Activated CD8-positive, alpha-beta memory T cell treated with anti-CD3 and anti-CD28 coated beads for 48 hours (primary cell): ENCODE results near the gene DEF6.
A peak's percentile ranks its signal among the peaks of the same experiment; 100 is the strongest.

Source experiments
- DNase-seq, 3 experiments: peaks; one replicate each; pipeline ENCODE4 v3.0.0-alpha.2; 2020; ENCODE audit warnings: low read depth in 2 of 3, low spot score in 2 of 3

Gene DEF6

DNA sequence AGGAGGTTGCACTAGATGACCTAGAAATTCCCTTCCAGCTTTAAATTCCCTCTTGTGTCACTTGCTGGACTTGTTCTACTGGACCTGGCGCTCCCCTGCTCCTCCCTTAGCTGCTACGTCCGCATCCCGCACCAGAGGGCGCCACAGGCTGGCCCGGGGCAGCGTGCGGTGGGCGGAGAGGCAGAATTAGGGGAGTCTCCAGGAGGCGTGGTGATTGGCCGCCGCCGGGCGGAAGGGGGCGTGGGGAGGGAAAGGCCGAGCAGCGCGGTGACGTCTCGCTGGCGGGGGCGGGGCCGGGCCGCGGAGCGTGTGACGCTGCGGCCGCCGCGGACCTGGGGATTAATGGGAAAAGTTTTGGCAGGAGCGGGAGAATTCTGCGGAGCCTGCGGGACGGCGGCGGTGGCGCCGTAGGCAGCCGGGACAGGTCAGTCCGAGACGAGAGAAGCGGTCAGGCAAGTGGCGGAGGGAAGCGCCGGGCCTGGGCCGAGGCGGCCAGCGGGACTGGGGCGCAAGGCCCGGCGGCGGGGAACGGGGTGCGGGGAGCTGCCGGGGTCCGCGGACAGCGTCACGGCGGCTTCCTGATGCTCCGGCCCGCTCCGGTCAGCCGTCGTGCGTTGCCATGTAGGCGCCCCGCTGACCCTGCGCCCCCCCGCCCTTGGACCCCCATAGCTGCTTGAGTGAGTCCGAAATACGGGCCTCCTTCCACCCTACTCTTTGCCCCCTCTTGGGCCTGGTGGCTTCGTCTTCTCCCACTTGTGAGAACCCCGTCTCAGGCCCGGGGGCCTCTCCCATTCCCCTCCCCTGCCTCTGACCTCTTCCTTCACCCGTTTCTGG, 44.9 kb downstream of the DEF6 start, which contains the start of gene PPARD:
PPARD (plus strand) TSS at position 301 of the 834 bp plus-strand sequence. CDS start 68,530 bp downstream, outside the sequence.
- peak; percentile 92 to 98 (median 97) for DNase-seq

DNA sequence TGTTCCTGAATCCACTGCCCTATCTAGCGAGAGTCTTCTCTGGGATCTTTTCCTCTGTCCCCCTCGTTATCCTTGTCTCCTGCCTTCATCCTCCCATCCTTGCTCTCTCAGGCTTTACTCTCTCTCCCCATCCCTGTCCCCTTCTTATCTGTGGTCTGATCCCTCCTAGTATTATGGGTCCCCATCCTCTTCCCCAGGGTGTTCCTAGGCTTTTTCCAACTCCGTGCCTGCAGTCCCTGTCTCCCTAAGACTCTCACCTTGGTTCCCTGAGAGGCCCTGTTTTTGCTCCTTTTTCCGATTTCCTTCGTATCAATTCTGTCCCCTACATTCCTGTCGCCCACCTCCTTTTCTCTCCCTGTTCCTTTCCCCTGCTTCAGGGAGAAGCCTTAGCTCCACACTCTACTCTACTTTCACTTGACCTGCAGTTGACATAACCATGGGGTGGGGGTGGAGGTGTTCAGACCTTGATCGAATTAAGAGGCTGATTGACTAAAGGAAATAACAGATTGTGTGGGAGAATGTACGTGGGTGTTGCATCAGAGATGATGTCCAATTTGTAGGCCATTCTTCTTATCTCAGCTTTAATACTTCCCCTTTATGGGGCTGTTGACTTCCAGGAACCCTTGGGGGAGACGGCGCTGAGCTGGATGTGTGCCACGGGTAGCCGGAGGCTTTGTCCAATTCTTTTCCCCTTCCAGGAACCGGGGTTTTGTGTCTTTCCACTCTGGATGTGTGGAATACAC, 45.6 kb downstream of the DEF6 start:
- no peak for DNase-seq

DNA sequence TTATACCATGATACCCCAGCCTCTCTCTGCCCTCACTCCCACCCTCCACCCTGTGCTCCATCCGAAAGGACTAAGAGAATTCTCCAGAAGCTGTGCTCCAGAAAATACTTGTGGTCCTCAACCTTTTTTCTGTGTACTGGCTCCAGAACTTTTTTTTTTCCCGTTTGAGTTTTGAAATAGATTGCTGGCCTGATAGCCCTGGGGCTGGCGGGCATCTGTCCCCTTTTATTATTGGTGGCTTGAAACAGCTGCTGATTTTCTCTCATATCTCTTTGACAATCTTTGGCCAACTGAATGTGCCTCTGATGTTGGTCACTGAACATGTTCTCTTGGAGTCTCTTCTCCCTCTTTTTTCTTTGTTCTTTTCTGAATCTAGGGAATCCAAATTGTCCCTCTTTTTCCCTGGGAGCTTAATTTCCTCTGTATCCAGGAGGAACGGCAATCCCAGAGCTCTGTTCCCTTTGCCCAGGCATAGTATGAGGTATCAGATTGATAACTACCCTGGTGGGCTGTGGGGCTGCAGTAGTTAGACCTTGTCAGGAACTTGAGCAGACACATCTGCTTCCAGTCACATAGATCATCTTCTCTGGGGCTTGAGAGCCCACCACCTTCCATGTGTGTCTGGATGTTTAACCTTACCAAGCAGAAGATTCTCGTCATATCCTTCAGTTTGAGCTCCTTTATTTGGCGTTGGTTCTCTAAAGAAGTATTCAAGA, 46.4 kb downstream of the DEF6 start:
- no peak for DNase-seq

DNA sequence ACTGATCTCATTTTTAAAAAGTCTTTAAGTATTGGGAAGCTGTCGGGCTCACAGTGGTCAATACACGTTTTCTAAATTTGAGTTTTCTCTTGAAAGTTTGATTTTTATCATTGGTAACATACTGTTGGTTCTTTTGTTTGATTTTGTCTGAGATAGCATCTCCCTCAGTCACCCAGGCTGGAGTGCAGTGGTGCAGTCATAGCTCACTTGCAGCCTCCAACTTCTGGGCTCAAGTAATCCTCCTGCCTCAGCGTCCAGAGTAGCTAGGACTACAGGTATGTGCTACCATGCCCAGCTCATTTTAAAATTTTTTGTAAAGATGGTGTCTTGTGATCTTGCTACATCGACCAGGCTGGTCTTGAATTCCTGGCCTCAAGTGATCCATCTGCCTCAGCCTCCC, 53.8 kb downstream of the DEF6 start:
- DNase-seq: no peak

DNA sequence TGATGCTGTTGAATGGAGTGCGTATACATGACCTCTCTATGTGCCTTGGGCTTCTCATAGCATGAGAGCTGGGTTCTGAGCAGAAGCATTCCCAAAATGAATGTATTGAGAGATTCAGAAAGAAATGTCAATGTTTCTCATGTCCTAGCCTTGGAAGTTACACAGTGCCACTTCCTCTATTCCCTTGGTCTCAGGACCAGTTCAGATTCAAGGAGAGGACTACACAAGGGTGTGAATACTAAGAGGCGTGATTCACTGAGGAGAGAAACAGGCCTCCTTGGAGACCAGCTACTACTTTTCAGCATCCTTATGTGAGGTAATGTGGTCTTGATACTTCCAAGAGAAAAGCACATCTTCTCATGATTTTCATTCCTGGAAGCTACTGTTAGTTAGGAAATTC, 55.1 kb downstream of the DEF6 start:
- DNase-seq: no peak

DNA sequence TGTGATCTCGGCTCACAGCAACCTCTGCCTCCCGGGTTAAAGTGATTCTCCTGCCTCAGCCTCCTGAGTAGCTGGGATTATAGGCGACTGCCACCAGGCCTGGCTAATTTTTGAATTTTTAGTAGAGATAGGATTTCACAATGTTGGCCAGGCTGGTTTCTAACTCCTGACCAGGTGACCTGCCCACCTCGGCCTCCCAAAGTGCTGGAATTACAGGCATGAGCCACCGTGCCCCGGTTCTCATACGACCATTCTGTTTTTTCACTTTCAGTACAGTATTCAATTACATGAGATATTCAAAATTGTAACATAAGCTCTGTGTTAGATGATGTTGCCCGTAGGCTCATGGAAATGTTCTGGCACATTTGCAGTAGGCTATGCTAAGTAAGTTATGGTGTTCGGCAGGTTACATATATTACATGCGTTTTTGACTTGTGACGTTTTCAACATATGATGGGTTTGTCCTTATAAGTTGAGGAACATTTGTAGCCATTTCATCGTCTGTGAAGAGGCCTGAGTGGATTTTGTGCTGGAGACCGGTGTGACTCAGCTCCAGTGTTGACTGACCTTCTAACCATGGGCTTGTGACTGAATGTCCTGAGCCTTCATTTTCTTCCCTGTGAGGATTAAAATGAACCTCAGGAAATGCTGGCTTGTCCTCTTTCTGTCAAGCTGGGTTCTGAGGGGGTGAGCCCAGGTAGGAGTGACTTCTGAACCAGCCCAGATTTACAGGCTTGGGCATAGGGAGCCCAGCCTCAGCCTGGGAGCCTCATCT, 56.9 kb downstream of the DEF6 start:
- no peak for DNase-seq

DNA sequence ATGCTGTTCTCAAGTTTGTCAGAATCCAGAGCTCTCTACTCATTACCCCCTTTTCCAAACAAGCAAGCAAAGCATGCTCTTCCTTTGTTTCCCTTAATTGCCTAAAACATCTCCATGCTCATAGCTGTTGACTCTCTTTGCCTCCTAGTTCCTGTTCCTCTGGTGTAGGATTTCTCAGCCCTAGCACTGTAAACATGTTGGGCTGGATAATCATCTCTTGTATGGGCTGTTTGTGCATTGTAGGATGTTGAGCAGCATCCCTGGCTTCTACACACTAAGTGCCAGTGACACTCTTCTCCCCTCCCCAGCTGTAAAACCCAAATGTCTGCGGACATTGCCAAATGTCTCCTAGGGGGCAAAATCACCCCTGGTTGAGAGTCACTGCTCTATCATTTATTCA, 58.8 kb downstream of the DEF6 start:
- no peak for DNase-seq

DNA sequence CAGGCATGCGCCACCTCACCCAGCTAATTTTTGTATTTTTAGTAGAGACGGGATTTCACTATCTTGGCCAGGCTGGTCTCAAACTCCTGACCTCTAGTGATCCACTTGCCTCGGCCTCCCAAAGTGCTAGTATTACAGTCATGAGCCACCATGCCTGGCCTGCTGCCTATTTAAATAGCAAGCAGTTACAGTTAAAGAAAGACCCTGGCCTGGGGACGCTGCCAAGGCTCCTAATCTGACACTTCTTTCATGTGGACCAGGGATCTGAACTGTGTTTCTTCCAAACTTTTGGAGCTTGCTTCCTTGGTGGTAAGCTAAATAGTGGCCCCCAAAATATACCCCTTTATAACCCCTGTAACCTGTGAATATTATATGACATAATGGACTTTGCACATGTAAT, 60.1 kb downstream of the DEF6 start:
- DNase-seq: no peak

DNA sequence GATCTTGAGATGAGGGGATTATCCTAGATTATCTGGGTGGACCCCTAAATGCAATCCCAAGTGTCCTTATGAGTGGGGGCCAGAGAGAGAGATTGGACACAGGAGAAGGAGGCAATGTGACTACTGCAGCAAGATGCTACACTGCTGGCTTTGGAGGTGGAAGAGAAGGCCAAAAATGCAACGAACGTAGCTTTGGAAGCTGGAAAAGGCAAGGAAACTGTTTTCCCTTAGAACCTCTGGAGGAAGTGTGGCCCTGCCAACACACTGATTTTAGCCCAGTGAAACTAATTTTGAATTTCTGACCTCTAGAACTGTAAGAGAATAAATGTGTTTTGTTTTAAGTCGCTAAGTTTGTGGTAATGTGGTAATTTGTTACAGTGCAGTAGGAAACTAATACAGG, 60.5 kb downstream of the DEF6 start:
- no peak for DNase-seq

DNA sequence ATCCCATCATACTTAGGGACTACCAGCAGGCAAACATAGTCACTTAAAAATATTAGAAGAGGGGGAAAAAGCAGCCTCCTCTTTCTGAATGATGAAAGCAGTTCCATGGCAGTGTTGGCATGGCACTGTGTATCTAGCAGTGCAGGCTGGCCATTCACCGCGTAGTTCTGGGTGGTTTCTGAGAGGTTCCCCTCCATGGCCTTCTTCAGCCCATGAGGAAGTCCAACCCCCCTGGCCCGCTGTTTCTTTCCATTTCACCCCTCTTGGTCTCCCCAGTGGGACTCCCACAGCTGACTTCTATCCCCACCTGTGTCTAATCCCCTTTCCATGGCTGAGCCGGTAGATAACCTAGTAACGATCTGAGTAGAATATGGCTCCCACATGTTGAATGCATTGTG, 61.7 kb downstream of the DEF6 start:
- DNase-seq: no peak

DNA sequence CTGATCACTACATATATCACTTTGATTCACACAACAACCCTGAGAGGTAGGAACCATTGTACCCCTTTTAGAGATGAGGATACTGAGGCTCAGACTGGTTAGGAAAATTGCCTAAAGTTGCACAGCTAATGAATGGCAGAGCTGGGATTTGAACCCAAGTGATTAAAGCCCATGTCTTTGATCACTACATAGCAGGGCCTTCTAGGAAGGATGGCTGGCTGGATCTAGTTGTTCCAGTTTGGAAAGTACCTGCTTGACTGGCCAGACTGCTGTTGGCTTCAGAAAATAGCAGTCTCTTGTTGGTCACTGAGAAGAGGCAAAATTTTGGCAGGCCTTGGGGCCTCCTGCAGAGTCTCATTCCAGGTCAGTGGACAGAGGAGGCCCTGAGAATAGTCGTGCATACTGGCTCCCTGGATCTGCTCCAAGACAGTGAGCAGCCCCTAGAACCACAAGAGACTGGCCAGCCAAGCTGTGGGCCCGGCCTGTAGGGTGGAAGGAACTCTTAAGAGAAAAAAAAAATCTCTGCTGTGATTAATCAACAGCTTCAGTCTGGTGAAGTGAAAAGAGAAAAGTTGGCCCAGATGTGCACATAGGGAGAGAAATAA, 62.2 kb downstream of the DEF6 start:
- DNase-seq: no peak

DNA sequence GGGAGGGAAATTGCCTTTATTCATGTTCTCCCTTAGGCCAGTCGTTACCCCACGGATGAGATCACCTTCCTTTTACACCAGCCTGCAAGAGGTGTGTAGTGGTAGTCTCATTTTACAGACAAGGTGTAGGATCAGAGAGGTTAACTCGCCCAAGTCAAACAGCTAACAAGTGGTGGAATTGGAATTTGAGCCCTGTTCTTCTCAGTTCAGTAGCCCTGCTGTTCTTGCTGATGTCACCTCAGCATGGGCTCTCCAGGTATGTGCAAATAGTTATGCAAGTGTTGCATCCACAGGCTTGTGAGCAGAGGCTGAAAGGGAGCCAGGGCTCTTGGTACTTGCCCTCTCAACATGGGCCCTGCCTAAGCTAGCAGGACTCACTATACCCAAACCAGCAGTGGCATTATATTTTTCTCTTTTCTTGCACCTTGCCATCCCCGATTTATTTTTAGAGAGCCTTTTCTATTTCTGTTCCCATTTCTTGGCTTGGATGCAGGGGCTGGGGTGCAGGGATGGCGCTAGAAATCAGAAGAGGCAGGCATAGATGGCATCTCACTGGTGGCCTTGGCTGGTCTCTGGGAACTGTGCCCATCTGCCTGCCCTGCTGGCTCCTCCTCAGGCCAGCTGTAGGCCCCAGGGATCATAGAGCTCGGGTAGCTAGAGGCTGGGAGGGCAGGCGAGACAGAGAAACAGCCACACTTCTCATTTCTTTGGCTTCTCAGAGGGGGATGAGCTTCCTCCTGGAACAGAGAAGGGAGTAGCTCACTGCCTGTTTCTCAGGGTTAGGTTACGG, 62.9 kb downstream of the DEF6 start:
- no peak for DNase-seq

DNA sequence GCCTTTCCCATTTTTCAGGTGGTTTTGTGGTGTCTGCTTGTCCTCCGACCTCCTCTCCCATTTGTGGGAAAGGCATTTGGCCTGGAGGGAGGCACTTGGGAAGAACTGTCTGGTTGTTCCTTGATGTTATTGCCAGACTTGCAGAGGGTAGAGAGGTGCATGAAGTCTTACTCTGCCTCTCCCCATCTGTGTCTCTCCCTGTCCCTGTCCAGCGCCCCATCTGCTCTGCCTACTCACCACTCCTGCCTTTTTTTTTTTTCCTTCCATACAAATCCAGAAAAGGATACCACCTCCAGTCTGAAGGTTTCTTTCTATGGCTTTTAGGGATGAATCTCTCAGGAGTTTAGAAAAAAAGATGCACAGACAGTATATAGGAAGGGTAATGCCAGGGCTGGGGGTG, 64.6 kb downstream of the DEF6 start:
- DNase-seq: no peak

DNA sequence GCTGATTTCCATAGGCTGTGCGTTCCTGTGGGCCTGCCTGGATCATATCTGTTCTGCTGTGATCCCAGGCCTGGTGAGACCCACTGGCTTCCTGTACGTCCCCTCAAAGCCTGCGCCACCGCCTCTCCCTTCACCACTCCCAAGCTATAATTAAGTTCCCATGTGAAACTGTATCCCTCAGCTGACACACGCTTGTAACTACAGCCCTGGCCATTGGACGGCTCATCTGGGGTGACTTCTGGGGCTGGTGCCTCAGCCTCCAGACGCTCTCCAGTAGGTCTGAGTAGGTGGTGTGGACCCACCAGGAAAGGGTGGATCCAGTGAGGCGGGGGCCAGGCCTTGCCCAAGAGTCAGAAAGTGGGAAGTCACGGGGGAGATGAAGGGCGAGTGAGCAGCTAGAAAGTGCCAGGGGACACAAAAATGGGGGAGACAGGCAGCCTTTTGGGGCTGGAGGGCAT, 65.7 kb downstream of the DEF6 start:
- DNase-seq: no peak

DNA sequence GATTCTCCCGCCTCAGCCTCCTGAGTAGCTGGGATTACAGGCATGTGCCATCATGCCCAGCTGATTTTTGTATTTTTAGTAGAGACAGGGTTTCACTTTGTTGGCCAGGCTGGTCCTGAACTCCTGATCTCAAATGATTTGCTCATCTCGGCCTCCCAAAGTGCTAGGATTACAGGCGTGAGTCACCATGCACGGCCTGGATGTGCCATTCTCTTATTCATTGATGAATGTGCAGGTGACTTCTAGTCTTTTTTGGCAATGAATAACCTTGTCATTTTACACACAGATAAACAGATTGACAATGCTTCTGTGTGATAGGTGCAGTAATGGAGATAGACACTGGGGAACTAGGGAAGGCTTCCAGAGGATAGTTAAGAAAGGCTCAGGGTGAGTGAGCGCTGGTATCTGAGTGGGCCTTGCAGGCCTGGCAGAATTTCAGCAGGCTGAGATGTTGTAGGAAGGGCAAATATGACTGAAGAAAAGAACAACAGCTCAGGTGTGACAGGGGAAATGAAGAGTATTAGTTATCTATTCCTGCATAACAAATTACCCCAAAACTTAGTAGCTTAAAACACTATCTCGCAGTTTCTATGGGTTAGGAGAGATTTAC, 68.1 kb downstream of the DEF6 start:
- DNase-seq: no peak

DNA sequence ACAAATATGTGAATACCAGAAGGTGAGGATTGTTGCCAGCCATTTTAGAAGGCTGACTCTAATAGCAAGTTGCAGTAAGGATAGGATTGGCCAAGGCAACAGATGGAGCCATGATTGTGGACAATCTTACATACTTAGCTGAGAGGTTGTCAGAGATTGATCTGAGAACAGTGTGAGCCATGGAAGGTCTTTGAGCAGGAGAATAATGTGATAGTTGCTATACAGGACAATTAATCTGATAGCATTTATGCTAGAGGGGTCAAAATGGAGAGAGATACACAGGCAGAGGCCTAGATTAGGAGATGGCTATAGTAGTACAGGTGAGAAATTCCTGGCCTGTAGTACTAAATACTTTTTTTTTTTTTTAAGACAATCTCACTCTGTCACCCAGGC, 68.6 kb downstream of the DEF6 start:
- no peak for DNase-seq

DNA sequence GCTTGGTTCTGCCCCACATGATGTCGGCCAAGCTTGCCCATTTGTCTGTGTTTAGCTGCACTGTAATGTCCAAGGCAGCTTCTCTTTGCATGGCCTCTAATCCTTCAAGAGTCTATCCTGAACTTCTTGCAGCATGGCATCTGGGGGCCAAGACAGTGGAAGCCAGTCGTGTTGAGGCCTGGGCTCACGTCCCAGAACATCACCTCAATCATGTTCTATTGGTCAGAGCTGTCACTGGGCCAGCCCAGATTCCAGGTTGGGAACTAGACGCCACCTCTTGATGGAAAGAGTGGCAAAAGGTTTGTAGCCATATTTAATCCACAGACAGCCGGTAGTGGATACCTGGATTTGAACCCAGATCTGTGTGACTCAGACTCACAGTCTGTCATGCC, 70.0 kb downstream of the DEF6 start:
- DNase-seq: no peak

DNA sequence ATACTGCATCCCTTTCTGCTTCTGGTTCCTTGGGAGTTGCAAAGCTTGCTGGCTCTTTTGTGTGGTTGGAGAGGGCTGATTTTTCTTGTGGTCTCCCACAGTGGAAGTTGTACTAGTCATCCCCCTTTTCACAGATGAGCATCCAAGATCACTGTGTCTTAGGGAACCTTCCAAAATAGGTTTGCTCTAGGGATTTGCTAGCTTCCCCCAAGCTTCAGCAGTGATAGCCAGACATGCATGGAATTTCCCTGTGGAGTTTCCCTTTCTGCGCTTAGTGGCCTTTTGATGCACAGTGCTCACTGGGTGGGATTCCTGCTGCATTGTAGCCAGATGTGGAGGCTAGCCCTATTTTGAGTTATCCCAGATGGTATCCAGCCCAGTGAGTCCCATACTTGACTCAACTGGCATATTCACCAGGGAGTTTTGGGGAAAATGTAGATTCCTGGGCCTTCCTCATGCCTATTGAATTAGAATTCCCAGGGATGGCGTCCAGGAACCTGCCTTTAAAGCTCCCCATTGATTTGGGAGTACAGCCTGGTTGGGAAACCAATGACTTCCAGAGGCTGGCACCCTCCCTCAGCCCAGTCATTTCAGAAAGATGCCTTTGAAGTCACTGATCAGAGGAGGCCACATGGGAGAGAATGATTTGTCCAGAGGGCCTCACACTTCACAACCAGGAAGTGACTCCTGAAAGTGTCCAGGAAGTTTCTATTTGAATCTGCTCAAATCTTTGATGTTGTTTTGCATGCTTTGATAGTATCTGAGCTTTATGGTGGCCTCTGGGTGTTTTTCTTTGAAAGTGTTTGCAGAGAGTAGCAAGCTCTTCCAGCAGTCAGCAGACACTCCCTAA, 70.6 kb downstream of the DEF6 start:
- DNase-seq: no peak
